ENCODE measurements around the gene SHD.
A peak's percentile ranks its signal among the peaks of the same experiment; 100 is the strongest.

SHD gene

GRCh38 chr19:4326215-4326836 lies 47.3 kb downstream of the SHD start:
- FAIRE-seq, result peak; percentile 21
- no peak for TF ChIP-seq POLR2A (IDR thresholded peaks at IDR 0.05; ENCODE audit: low read depth, low read length)
- TF ChIP-seq TAF1 (IDR thresholded peaks at IDR 0.05; ENCODE audit: borderline replicate concordance, low read depth, low read length), result no peak
- no peak for TF ChIP-seq POLR2AphosphoS5 (IDR thresholded peaks at IDR 0.05; ENCODE audit: low read depth, low read length)
- no peak for DNase-seq (ENCODE audit: insufficient read length)

GRCh38 chr19:4326837-4327251 lies 47.8 kb downstream of the SHD start:
- FAIRE-seq (no peak), DNase-seq (ENCODE audit: insufficient read length) (no peak)
- TF ChIP-seq TAF1 (IDR thresholded peaks at IDR 0.05; ENCODE audit: borderline replicate concordance, low read depth, low read length) (no peak), POLR2AphosphoS5 (IDR thresholded peaks at IDR 0.05; ENCODE audit: low read depth, low read length) (no peak), POLR2A (IDR thresholded peaks at IDR 0.05; ENCODE audit: low read depth, low read length) (no peak)

GRCh38 chr19:4327252-4327876 lies 48.3 kb downstream of the SHD start:
- DNase-seq (ENCODE audit: insufficient read length) (no peak), FAIRE-seq (peak; percentile 65)
- TF ChIP-seq TAF1 (IDR thresholded peaks at IDR 0.05; ENCODE audit: borderline replicate concordance, low read depth, low read length) (no peak), POLR2A (IDR thresholded peaks at IDR 0.05; ENCODE audit: low read depth, low read length) (no peak), POLR2AphosphoS5 (IDR thresholded peaks at IDR 0.05; ENCODE audit: low read depth, low read length) (no peak)

GRCh38 chr19:4327877-4328242 lies 48.8 kb downstream of the SHD start:
- FAIRE-seq (no peak), DNase-seq (ENCODE audit: insufficient read length) (no peak)
- no peak for TF ChIP-seq TAF1 (IDR thresholded peaks at IDR 0.05; ENCODE audit: borderline replicate concordance, low read depth, low read length)
- no peak for TF ChIP-seq POLR2AphosphoS5 (IDR thresholded peaks at IDR 0.05; ENCODE audit: low read depth, low read length)
- TF ChIP-seq POLR2A (IDR thresholded peaks at IDR 0.05; ENCODE audit: low read depth, low read length), result no peak

GRCh38 chr19:4328243-4328990 lies 49.4 kb downstream of the SHD start:
- FAIRE-seq (peak; percentile 99), DNase-seq (ENCODE audit: insufficient read length) (peak; percentile 98)
- TF ChIP-seq POLR2AphosphoS5 (IDR thresholded peaks at IDR 0.05; ENCODE audit: low read depth, low read length), result peak; percentile 87
- peak; percentile 53; the same call in 1 of the 2 replicates for TF ChIP-seq TAF1 (IDR thresholded peaks at IDR 0.05; ENCODE audit: borderline replicate concordance, low read depth, low read length)
- TF ChIP-seq POLR2A (IDR thresholded peaks at IDR 0.05; ENCODE audit: low read depth, low read length), result peak; percentile 92

GRCh38 chr19:4328991-4329681 lies 50.1 kb downstream of the SHD start:
- FAIRE-seq (peak; percentile 51), DNase-seq (ENCODE audit: insufficient read length) (peak; percentile 73)

GRCh38 chr19:4329858-4330257 lies 50.8 kb downstream of the SHD start:
- no peak for TF ChIP-seq POLR2AphosphoS5 (IDR thresholded peaks at IDR 0.05; ENCODE audit: low read depth, low read length)
- 0 out of 2 replicates have a peak, but pooled peaks have one; percentile 27 for TF ChIP-seq POLR2A (IDR thresholded peaks at IDR 0.05; ENCODE audit: low read depth, low read length)
- no peak for FAIRE-seq
- DNase-seq (ENCODE audit: insufficient read length), result no peak

GRCh38 chr19:4334929-4335570 lies 56.0 kb downstream of the SHD start:
- no peak for TF ChIP-seq TAF1 (IDR thresholded peaks at IDR 0.05; ENCODE audit: borderline replicate concordance, low read depth, low read length)
- no peak for TF ChIP-seq POLR2AphosphoS5 (IDR thresholded peaks at IDR 0.05; ENCODE audit: low read depth, low read length)
- TF ChIP-seq POLR2A (IDR thresholded peaks at IDR 0.05; ENCODE audit: low read depth, low read length), result no peak
- DNase-seq (ENCODE audit: insufficient read length), result no peak
- FAIRE-seq, result no peak

GRCh38 chr19:4337906-4338440 lies 58.9 kb downstream of the SHD start:
- DNase-seq (ENCODE audit: insufficient read length), result no peak

GRCh38 chr19:4338441-4339355 lies 59.6 kb downstream of the SHD start, which contains the start of gene STAP2:
Gene STAP2, minus strand, starts transcription at chr19:4338827. Its CDS starts 74 bp downstream, at chr19:4338753.
- TF ChIP-seq TAF1 (IDR thresholded peaks at IDR 0.05; ENCODE audit: borderline replicate concordance, low read depth, low read length) (no peak), POLR2AphosphoS5 (IDR thresholded peaks at IDR 0.05; ENCODE audit: low read depth, low read length) (no peak), POLR2A (IDR thresholded peaks at IDR 0.05; ENCODE audit: low read depth, low read length) (no peak; the same call in 1 of the 2 replicates)
- no peak for DNase-seq (ENCODE audit: insufficient read length)
- FAIRE-seq, result no peak

More at GRCh38 chr19:4337906-4338440, 58.9 kb downstream of the SHD start:
- TF ChIP-seq POLR2AphosphoS5 (IDR thresholded peaks at IDR 0.05; ENCODE audit: low read depth, low read length) (no peak), POLR2A (IDR thresholded peaks at IDR 0.05; ENCODE audit: low read depth, low read length) (no peak), TAF1 (IDR thresholded peaks at IDR 0.05; ENCODE audit: borderline replicate concordance, low read depth, low read length) (no peak)
- FAIRE-seq, result peak; percentile 79
